HepG2 (cell line): ENCODE data around the gene C10orf71. TPM values are rescaled to one million over a fixed set of nuclear protein-coding genes. Genes with fewer than 3 reads are reported as not detected.

Experiments used
- ATAC-seq: fragments of 200-7000 bp; cut with Tn5 transposase; 3 replicates; pipeline ENCODE4 v1.9.1; 2020; ENCODE audit warnings: mild to moderate bottlenecking, moderate library complexity
- BruUV-seq: library from RNA; stranded (reverse); fragments of 400-500 nt; replicated peaks from 2 replicates; lab custom pipeline; 2021; lab: Mats Ljungman, UMichigan
- CTCF ChIA-PET: fragments of 300-600 bp; formaldehyde crosslinking; extraction: SDS; loops from one replicate; lab custom pipeline; 2021; ENCODE audit warnings: low total read pairs, inconsistent platforms, low intra/inter-chr PET ratio; lab: Yijun Ruan, JAX
- POLR2A ChIA-PET: fragments of 350-600 bp; sonication (Branson Sonifier 250); formaldehyde crosslinking; loops from one replicate; lab custom pipeline; 2020; ENCODE audit warnings: antibody characterized with exemption, inconsistent platforms; lab: Yijun Ruan, JAX
- DNase-seq: peaks from one replicate; pipeline ENCODE4 v3.0.0-alpha.2; 2015; ENCODE audit warnings: low spot score
- FAIRE-seq: peaks from 3 replicates; lab custom pipeline; 2011; peaks lifted over from hg19 to GRCh38; lab: Jason Lieb, UNC
- H2AFZ ChIP-seq: one replicate; pipeline ENCODE4 v1.6.1; 2011; ENCODE audit warnings: low read length, inconsistent platforms
- H3K27ac ChIP-seq: fragments of 300-600 bp; 3 replicates; pipeline ENCODE4 v1.8.0; 2011; ENCODE audit warnings: mixed run types, mild to moderate bottlenecking, mixed read lengths, low read length, inconsistent platforms; ENCODE audit not compliant: insufficient read depth; ENCODE audit errors: extremely low read length
- H3K27me3 ChIP-seq, 2 experiments: fragments of 200-600 bp in 1 of 2; 2 replicates in 1 of 2; 3 replicates in 1 of 2; pipeline versions ENCODE4 v1.6.0 to v1.8.0; 2011; ENCODE audit warnings: low read length in 2 of 2, mild to moderate bottlenecking in 2 of 2, moderate library complexity in 2 of 2, inconsistent platforms in 1 of 2; ENCODE audit not compliant: insufficient read depth in 2 of 2, control insufficient read depth in 1 of 2
- H3K36me3 ChIP-seq, 2 experiments: fragments of 200-600 bp in 1 of 2; replicated peaks in 1 of 2; 2 replicates in 1 of 2; 3 replicates in 1 of 2; pipeline versions ENCODE4 v1.5.1 to v1.8.0; 2011; ENCODE audit warnings: low read length in 2 of 2, inconsistent platforms in 1 of 2; ENCODE audit not compliant: insufficient read depth in 2 of 2, control insufficient read depth in 1 of 2
- H3K4me1 ChIP-seq: 2 replicates; pipeline ENCODE4 v1.5.1; 2012; ENCODE audit warnings: low read length, inconsistent platforms; ENCODE audit not compliant: insufficient read depth
- H3K4me2 ChIP-seq: 2 replicates; pipeline ENCODE4 v1.6.0; 2011; ENCODE audit warnings: low read depth, low read length, inconsistent platforms
- H3K4me3 ChIP-seq, 3 experiments: fragments of 200-600 bp in 1 of 3; sonication (generic), shearing (Covaris generic) in 1 of 3; replicated peaks in 1 of 3; 2 replicates each; pipeline ENCODE4 v1.5.1; 2011 to 2016; ENCODE audit warnings: low read length in 3 of 3, inconsistent platforms in 2 of 3, low read depth in 2 of 3, mild to moderate bottlenecking in 2 of 3, control low read depth in 1 of 3, mixed read lengths in 1 of 3; ENCODE audit not compliant: insufficient read depth in 1 of 3
- H3K79me2 ChIP-seq: one replicate; pipeline ENCODE4 v1.6.1; 2011; ENCODE audit warnings: low read length, inconsistent platforms; ENCODE audit not compliant: insufficient read depth
- H3K9ac ChIP-seq: 2 replicates; pipeline ENCODE4 v1.6.0; 2011; ENCODE audit warnings: mild to moderate bottlenecking, low read depth, low read length, inconsistent platforms; ENCODE audit not compliant: insufficient read depth
- H3K9me3 ChIP-seq: 2 replicates; pipeline ENCODE4 v1.5.1; 2012; ENCODE audit warnings: mild to moderate bottlenecking, low read length
- H4K20me1 ChIP-seq: 2 replicates; pipeline ENCODE4 v1.6.0; 2011; ENCODE audit warnings: inconsistent platforms, mild to moderate bottlenecking, low read length, moderate library complexity; ENCODE audit not compliant: insufficient read depth
- ADNP ChIP-seq: sonication (generic); formaldehyde crosslinking; IDR thresholded peaks from 2 replicates; pipeline ENCODE4 v1.4.0; 2020; ENCODE audit warnings: missing genetic modification reagents
- ARHGAP35 ChIP-seq: sonication (generic); formaldehyde crosslinking; IDR thresholded peaks from 2 replicates; pipeline ENCODE4 v1.9.0; 2022; ENCODE audit warnings: mild to moderate bottlenecking, inconsistent platforms, moderate library complexity, missing genetic modification reagents, borderline replicate concordance
- HMG20B ChIP-seq: conservative IDR thresholded peaks from 2 replicates; pipeline ENCODE4 v1.6.1; 2016; ENCODE audit warnings: missing genetic modification reagents, missing compliant biosample characterization
- KLF13 ChIP-seq: sonication (generic); formaldehyde crosslinking; IDR thresholded peaks from 2 replicates; pipeline ENCODE4 v1.4.0; 2020; ENCODE audit warnings: mild to moderate bottlenecking, missing genetic modification reagents
- SALL2 ChIP-seq: sonication (generic); formaldehyde crosslinking; IDR thresholded peaks from 2 replicates; pipeline ENCODE4 v1.8.1; 2023; ENCODE audit warnings: mild to moderate bottlenecking, missing genetic modification reagents, inconsistent platforms
- ZFYVE20 ChIP-seq: sonication (generic); formaldehyde crosslinking; IDR thresholded peaks from 2 replicates; pipeline ENCODE4 v1.8.0; 2023; ENCODE audit warnings: low read depth, mild to moderate bottlenecking, moderate library complexity, missing genetic modification reagents, borderline replicate concordance
- ZNF264 ChIP-seq: sonication (generic); formaldehyde crosslinking; IDR thresholded peaks from 2 replicates; pipeline ENCODE4 v1.4.0; 2020; ENCODE audit warnings: missing genetic modification reagents
- ZNF292 ChIP-seq: sonication (generic); formaldehyde crosslinking; IDR thresholded peaks from 2 replicates; pipeline ENCODE4 v1.8.1; 2022; ENCODE audit warnings: mild to moderate bottlenecking, low read depth, missing genetic modification reagents, borderline replicate concordance
- ZNF44 ChIP-seq: sonication (generic); formaldehyde crosslinking; IDR thresholded peaks from 2 replicates; pipeline ENCODE4 v1.5.1; 2020; ENCODE audit warnings: mild to moderate bottlenecking, missing genetic modification reagents
- WGBS: methylation state at CpG from one replicate; pipeline ENCODE4 v1.1.6; 2017; ENCODE audit warnings: low lambda C conversion rate; 5-methylcytosine and 5-hydroxymethylcytosine counted together
- in situ Hi-C: cut with HindIII; loops from 2 replicates; pipeline ENCODE4 v1.10.0; 2017; ENCODE audit warnings: low pct_unique_long_range_greater_than_20kb; ENCODE audit not compliant: extremely low pct_ligation_motif_present
- intact Hi-C: fragments of 100-400 bp; cut with micrococcal nuclease; formaldehyde crosslinking; loops from one replicate; pipeline ENCODE4 v1.10.0; 2022; ENCODE audit not compliant: unreplicated experiment
- polyA plus RNA-seq, 8 experiments: library from polyadenylated mRNA; depleted of rRNA in 3 of 8; stranded (reverse) in 7 of 8; unstranded in 1 of 8; fragments of >200 nt; fragmentation: Illumina TruSeq in 4 of 8; extraction: Trizol in 4 of 8; gene quantifications; 2 replicates each; pipeline versions ENCODE4 v1.2.1 to v1.2.3, GENCODE V29; 2011 to 2016; ENCODE audit warnings: low read depth in 4 of 8, missing spikeins in 1 of 8, mixed read lengths in 1 of 8; ENCODE audit not compliant: insufficient read depth in 1 of 8
- total RNA-seq, 5 experiments: library from RNA; depleted of rRNA; stranded (reverse); fragments of >200 nt; fragmentation: Illumina TruSeq; extraction: Trizol; gene quantifications; 2 replicates each; pipeline ENCODE4 v1.2.3, GENCODE V29; 2016; ENCODE audit warnings: low read depth in 1 of 5
- TF ChIP-seq, protein P1 (sequence below): sonication (generic); formaldehyde crosslinking; IDR thresholded peaks from 2 replicates; pipeline ENCODE4 v1.4.0; 2020; ENCODE audit warnings: low read depth, mild to moderate bottlenecking, missing genetic modification reagents
- TF ChIP-seq, protein P2 (sequence below): sonication (generic); formaldehyde crosslinking; IDR thresholded peaks from 2 replicates; pipeline ENCODE4 v1.4.0; 2020; ENCODE audit warnings: missing genetic modification reagents

The C10orf71 gene
- total and polyA plus RNA-seq, 2 of the 13 experiments (the other 11 are each of a cell fraction or from before 2014, with no cell fraction given): not detected

DNA sequence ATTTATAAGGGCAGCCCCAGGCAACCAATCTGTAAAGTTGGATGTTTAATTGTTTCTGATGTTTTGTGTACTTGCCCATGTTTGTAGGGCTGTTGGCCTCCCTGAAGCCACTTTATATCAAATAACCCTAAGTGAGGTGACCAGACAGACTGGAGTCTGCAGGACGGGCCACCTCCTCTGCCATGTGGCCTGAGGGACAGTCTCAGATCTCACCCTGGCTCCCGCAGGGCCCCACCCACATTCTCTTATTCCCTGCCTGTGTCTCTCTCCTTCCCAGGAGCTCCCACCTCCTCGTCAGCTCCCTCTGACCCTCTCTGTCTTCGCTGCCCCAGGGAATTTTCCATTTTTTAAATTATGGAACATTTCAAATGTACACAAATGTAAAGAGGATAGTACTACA lies 9.5 kb upstream of the C10orf71 start (continued):
- TF ChIP-seq, protein P1, sequence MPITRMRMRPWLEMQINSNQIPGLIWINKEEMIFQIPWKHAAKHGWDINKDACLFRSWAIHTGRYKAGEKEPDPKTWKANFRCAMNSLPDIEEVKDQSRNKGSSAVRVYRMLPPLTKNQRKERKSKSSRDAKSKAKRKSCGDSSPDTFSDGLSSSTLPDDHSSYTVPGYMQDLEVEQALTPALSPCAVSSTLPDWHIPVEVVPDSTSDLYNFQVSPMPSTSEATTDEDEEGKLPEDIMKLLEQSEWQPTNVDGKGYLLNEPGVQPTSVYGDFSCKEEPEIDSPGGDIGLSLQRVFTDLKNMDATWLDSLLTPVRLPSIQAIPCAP (CRISPR knock-in tag): no peak

DNA sequence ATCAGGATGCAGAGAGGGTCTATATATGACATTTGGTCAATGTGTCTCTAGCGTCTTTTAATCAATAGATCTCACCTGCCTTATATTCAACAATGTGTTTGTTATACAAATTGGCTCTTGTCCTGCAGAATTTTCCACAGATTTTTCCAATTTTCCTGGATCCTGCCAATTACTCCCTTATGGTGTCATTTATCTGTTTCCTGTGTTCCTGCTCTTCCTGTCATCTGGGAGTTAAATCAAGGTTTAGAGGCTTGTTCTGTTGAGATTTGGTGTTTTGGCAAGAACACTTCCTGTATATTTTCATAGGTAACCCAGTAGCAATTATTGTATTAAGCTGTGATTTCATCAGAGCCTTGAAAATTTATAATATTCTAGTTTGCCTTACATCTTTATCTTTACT lies 8.8 kb upstream of the C10orf71 start:
- no peaks in the 10 kb centered on the region for H4K20me1 ChIP-seq
- no peaks in the 10 kb centered on the region for H3K9me3 ChIP-seq
- no peak for DNase-seq
- no peaks in the 10 kb centered on the region for H3K36me3 ChIP-seq
- H3K4me2 ChIP-seq: no peak overlapping the region
- H3K4me3 ChIP-seq: no peak overlapping the region
- no TSS peak for BruUV-seq
- H3K4me1 ChIP-seq: no peaks in the 10 kb centered on the region
- intact Hi-C loops (no loop called here), in situ Hi-C loops (no loop called here)
- H3K27ac ChIP-seq: no peak overlapping the region
- no peaks in the 10 kb centered on the region for H3K79me2 ChIP-seq
- peaks cover 0 to 19% of the 10 kb centered on the region in 2 experiments; a peak in 3 of 5 replicates for H3K27me3 ChIP-seq
- TF ChIP-seq ZNF292 (no peak), ZFYVE20 (CRISPR knock-in tag) (no peak), ARHGAP35 (no peak), ZNF264 (no peak), KLF13 (CRISPR knock-in tag) (no peak), HMG20B (CRISPR knock-in tag) (no peak), ADNP (CRISPR knock-in tag) (no peak), SALL2 (CRISPR knock-in tag) (no peak), ZNF44 (CRISPR knock-in tag) (no peak)
- TF ChIP-seq, protein P2, sequence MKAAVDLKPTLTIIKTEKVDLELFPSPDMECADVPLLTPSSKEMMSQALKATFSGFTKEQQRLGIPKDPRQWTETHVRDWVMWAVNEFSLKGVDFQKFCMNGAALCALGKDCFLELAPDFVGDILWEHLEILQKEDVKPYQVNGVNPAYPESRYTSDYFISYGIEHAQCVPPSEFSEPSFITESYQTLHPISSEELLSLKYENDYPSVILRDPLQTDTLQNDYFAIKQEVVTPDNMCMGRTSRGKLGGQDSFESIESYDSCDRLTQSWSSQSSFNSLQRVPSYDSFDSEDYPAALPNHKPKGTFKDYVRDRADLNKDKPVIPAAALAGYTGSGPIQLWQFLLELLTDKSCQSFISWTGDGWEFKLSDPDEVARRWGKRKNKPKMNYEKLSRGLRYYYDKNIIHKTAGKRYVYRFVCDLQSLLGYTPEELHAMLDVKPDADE: no peak
- no peak overlapping the region for H3K9ac ChIP-seq
- no peak for FAIRE-seq
- ATAC-seq: no peak
- WGBS: 4% methylated on average over 1 of the region's 1 CpG
- ChIA-PET POLR2A (no interaction called here), CTCF (no interaction called here)
- H2AFZ ChIP-seq: no peak overlapping the region
